Nephron progenitor cell (in vitro differentiated cells): ENCODE data around the gene GALR3.
A peak's percentile ranks its signal among the peaks of the same experiment; 100 is the strongest.

ENCODE experiments used
- DNase-seq: peaks from one replicate; pipeline ENCODE4 v3.0.0; 2021
- H3K27ac Mint-ChIP-seq: 2 replicates; pipeline ENCODE4 v1.8.0; 2021; ENCODE audit warnings: mild to moderate bottlenecking, moderate library complexity, mixed read lengths
- H3K27me3 Mint-ChIP-seq: 2 replicates; pipeline ENCODE4 v1.8.0; 2021; ENCODE audit warnings: mild to moderate bottlenecking, low read depth, mixed read lengths; ENCODE audit not compliant: poor library complexity
- H3K36me3 Mint-ChIP-seq: 2 replicates; pipeline ENCODE4 v1.8.0; 2021; ENCODE audit warnings: low read depth, mixed read lengths
- H3K4me1 Mint-ChIP-seq: 2 replicates; pipeline ENCODE4 v1.8.0; 2021; ENCODE audit warnings: mixed read lengths
- H3K4me3 Mint-ChIP-seq: 2 replicates; pipeline ENCODE4 v1.8.0; 2021; ENCODE audit warnings: mild to moderate bottlenecking, moderate library complexity, mixed read lengths
- H3K9me3 Mint-ChIP-seq: 2 replicates; pipeline ENCODE4 v1.8.0; 2021; ENCODE audit warnings: mild to moderate bottlenecking, moderate library complexity, mixed read lengths
- TF ChIP-seq, protein P1 (sequence below): fragments of 200-600 bp; sonication (generic); IDR thresholded peaks from 2 replicates; pipeline ENCODE4 v1.5.0; 2021; ENCODE audit warnings: antibody characterized with exemption

GALR3 gene

DNA sequence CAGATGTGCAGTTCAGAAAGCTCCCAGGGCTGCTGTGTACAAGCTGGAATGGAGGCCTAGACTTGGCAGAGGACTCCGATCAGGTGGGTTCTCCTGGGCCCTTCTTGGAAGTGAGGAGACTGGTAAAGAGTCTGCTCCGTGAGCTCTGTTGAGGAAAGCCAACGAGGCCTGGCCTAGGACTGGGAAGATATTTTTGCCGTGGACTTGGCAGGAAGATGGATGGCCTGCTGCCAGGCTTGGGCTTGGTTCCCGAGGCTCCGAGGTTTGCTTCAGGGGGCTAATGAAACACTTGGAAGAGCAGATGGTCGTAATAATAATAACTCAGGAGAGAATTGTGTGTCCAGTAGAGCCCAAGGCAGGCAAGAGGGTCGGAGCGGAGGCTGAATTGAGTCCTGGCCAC lies 3.9 kb downstream of the GALR3 start:
- no peak overlapping the region for H3K4me3 Mint-ChIP-seq
- peaks cover 47% of the 10 kb centered on the region for H3K27me3 Mint-ChIP-seq

DNA sequence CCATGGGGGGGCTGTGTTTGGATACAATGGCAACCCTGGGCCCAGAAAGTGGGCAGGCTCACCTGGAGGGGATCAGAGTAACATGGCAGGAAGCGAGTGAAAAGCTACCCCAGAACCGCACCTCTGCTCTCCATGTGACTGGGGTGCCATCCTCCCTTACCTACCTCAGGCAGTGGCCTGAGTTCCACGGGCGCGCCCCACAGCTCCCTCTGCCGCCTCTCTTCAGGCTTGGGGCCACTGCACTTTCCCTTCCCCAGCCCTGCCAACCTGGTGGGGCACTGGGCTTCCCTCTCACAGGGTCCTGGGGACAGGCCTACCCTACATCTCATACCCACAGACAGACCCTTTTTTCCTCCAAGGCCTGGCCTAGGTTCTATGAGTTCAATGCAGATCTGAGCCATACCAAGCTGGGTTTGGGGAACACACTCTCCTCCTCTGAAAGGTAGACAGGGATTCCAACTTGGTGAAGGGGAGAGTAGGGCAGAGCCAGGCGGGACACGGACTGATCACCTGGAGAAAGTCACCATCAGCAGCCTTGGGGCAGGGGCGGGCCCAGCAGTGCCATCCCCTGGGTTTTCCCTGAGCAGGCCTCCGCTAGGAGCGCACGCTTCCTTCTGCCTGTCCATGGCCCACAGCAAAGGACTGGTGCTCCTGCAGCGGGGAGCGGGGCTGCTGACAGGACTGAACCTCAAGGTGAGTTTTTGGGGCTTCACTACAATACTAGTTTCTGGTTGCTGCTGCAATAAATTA lies 7.1 kb downstream of the GALR3 start:
- Mint-ChIP-seq H3K36me3 (peaks cover 25% of the 10 kb centered on the region), H3K4me3 (no peak overlapping the region), H3K4me1 (peaks cover 7% of the 10 kb centered on the region), H3K9me3 (no peaks in the 10 kb centered on the region), H3K27me3 (peaks cover 18% of the 10 kb centered on the region), H3K27ac (peak overlapping the region; percentile 34)
- TF ChIP-seq, protein P1, sequence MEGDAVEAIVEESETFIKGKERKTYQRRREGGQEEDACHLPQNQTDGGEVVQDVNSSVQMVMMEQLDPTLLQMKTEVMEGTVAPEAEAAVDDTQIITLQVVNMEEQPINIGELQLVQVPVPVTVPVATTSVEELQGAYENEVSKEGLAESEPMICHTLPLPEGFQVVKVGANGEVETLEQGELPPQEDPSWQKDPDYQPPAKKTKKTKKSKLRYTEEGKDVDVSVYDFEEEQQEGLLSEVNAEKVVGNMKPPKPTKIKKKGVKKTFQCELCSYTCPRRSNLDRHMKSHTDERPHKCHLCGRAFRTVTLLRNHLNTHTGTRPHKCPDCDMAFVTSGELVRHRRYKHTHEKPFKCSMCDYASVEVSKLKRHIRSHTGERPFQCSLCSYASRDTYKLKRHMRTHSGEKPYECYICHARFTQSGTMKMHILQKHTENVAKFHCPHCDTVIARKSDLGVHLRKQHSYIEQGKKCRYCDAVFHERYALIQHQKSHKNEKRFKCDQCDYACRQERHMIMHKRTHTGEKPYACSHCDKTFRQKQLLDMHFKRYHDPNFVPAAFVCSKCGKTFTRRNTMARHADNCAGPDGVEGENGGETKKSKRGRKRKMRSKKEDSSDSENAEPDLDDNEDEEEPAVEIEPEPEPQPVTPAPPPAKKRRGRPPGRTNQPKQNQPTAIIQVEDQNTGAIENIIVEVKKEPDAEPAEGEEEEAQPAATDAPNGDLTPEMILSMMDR: no peak
- DNase-seq: no peak

More for the DNA sequence above, 3.9 kb downstream of the GALR3 start:
- TF ChIP-seq, protein P1: no peak
- no peak for DNase-seq
- no peaks in the 10 kb centered on the region for H3K9me3 Mint-ChIP-seq
- H3K36me3 Mint-ChIP-seq: peaks cover 16% of the 10 kb centered on the region
- H3K27ac Mint-ChIP-seq: peak overlapping the region; percentile 88
- H3K4me1 Mint-ChIP-seq: peaks cover 22% of the 10 kb centered on the region

DNA sequence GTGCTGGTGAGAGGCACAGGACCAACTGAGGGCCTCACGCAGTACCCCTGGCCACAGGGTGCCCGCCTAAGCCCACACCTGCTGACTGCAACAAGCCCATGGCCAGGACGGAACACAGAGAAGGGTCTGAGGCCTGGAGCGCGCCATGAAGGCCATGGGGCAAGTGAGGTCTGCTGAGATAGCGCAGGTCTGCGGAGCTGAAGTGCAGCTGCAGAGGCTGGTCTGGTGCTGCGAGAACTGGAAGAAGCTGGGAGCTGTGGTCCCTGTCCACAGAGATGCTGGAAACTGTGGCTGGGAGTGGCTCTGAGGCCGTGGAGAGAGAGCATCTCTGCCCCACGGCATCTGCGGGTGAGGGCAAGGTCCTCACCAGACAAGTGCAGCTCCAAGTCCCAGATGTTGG lies 8.3 kb downstream of the GALR3 start:
- no peak overlapping the region for H3K4me3 Mint-ChIP-seq
- DNase-seq: no peak
- peaks cover 7% of the 10 kb centered on the region for H3K4me1 Mint-ChIP-seq
- peaks cover 25% of the 10 kb centered on the region for H3K36me3 Mint-ChIP-seq
- H3K27ac Mint-ChIP-seq: no peak overlapping the region
- H3K9me3 Mint-ChIP-seq: no peaks in the 10 kb centered on the region
- TF ChIP-seq, protein P1: no peak
- H3K27me3 Mint-ChIP-seq: peaks cover 14% of the 10 kb centered on the region

DNA sequence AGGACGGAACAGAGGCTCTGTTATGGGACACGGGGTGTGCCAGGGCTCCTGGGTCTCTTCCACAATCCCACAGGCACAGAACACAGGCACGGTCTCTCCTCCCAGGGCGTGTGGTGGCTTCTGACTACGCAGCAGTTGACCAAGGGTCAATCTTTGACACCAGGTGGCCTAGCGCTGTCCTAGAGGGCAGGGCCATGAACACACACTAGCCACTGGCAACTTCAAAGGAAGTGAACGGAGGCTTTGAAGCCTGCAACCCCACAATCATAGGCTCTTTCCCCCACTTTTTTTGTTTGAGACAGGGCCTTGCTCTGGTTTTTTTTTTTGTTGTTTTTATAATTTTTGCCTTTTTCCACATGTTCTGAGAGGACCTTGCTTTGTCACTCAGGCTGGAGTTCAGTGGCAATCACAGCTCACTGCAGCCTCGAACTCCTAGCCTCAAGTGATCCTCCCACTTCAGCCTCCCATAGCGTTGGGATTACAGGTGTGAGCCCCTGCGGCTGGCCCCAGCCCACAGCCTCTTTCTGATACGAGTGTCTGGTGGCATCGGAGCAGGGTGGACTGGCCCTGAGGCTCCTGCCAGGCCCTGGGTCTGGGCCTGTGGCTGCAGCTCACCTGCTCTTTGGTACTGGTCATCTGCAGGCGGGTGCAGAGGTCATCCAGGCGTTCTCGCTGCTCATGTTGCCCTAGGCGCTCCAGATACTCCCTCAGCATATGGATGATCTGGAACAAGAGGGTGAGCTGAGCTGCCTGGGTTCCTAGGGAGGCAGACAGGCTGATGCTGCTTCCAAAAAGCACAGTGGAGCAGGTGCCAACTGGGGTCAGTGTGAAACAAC lies 9.1 kb downstream of the GALR3 start:
- H3K9me3 Mint-ChIP-seq: no peaks in the 10 kb centered on the region
- DNase-seq: no peak
- H3K27ac Mint-ChIP-seq: no peak overlapping the region
- H3K4me1 Mint-ChIP-seq: peaks cover under 1% of the 10 kb centered on the region
- no peak overlapping the region for H3K4me3 Mint-ChIP-seq
- peaks cover 6% of the 10 kb centered on the region for H3K27me3 Mint-ChIP-seq
- TF ChIP-seq, protein P1: no peak
- peaks cover 31% of the 10 kb centered on the region for H3K36me3 Mint-ChIP-seq

DNA sequence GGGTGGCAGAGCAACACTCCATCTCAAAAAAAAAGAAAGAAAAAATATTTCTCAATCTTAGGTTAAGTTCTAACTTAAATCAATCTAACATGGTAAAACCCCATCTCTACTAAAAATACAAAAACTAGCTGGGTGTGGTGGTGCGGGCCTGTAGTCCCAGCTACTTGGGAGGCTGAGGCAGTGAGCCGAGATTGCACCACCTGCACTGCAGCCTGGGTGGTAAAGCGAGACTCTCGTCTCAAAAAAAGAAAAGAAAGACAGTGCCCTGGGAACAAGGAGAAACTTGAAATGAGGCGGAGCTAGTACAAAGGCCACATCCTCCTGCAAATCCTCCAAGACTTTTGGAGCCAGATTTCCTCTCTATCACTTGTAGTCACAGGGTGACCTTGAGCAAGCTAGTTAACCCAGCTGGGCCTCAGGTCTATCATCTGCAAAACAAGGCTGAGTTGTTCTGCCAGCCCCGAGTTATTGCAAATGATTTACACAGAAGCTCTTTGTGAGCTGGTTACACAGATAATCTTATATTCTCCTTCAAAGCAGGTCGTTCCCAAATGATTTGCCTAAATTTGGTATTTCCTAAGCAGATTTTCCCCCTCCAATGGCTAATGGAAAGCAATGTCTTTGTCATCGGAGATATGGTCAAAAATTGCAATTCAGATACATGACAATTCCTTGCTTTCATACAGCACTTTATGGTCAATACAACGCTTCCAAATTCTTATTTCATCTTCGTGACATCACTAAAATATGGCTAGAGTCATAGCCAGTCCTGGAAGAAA lies 19.0 kb downstream of the GALR3 start:
- TF ChIP-seq, protein P1: no peak
- Mint-ChIP-seq H3K4me1 (peaks cover 10% of the 10 kb centered on the region), H3K27me3 (peaks cover 4% of the 10 kb centered on the region), H3K9me3 (peaks cover 21% of the 10 kb centered on the region), H3K4me3 (peak overlapping the region; percentile 77), H3K36me3 (peaks cover 29% of the 10 kb centered on the region), H3K27ac (no peak overlapping the region)
- no peak for DNase-seq
